Mesendoderm (in vitro differentiated cells): Measurements from ENCODE around the gene TWIST2.

Experiments
- DNase-seq: peaks from one replicate; pipeline ENCODE4 v3.0.0; 2013
- H2AK5ac ChIP-seq: 2 replicates; pipeline ENCODE4 v1.6.1; 2013; ENCODE audit warnings: low read length, inconsistent platforms
- H2BK120ac ChIP-seq: 2 replicates; pipeline ENCODE4 v1.6.1; 2013; ENCODE audit warnings: low read depth, mild to moderate bottlenecking, low read length, moderate library complexity, mixed read lengths
- H2BK15ac ChIP-seq: replicated peaks from 2 replicates; pipeline ENCODE4 v1.6.1; 2013; ENCODE audit warnings: low read depth, mild to moderate bottlenecking, moderate library complexity
- H2BK5ac ChIP-seq: 2 replicates; pipeline ENCODE4 v1.6.1; 2013; ENCODE audit warnings: low read length, inconsistent platforms
- H3K18ac ChIP-seq: 2 replicates; pipeline ENCODE4 v1.6.1; 2013; ENCODE audit warnings: mild to moderate bottlenecking, low read length, mixed read lengths
- H3K23ac ChIP-seq: one replicate; pipeline ENCODE4 v1.6.1; 2013; ENCODE audit warnings: low read length
- H3K27ac ChIP-seq: 2 replicates; pipeline ENCODE4 v1.5.1; 2013; ENCODE audit warnings: low read depth, mild to moderate bottlenecking, inconsistent platforms, low read length, moderate library complexity
- H3K27me3 ChIP-seq: 2 replicates; pipeline ENCODE4 v1.6.1; 2013; ENCODE audit warnings: low read length, control low read depth, mild to moderate bottlenecking, inconsistent platforms; ENCODE audit not compliant: insufficient read depth, poor library complexity
- H3K36me3 ChIP-seq: 2 replicates; pipeline ENCODE4 v1.6.1; 2013; ENCODE audit warnings: low read length, inconsistent platforms; ENCODE audit not compliant: control insufficient read depth, insufficient read depth
- H3K4ac ChIP-seq: one replicate; pipeline ENCODE4 v1.6.1; 2013; ENCODE audit warnings: low read depth, mild to moderate bottlenecking, low read length, moderate library complexity
- H3K4me1 ChIP-seq: 2 replicates; pipeline ENCODE4 v1.6.1; 2013; ENCODE audit warnings: low read depth, low read length, inconsistent platforms; ENCODE audit not compliant: control insufficient read depth
- H3K4me2 ChIP-seq: 2 replicates; pipeline ENCODE4 v1.6.1; 2013; ENCODE audit warnings: low read length
- H3K4me3 ChIP-seq: 2 replicates; pipeline ENCODE4 v1.5.1; 2013; ENCODE audit warnings: mild to moderate bottlenecking, low read length
- H3K56ac ChIP-seq: one replicate; pipeline ENCODE4 v1.6.1; 2013; ENCODE audit warnings: low read length
- H3K79me1 ChIP-seq: 2 replicates; pipeline ENCODE4 v1.6.1; 2013; ENCODE audit warnings: low read length, inconsistent platforms
- H3K79me2 ChIP-seq: 2 replicates; pipeline ENCODE4 v1.6.1; 2013; ENCODE audit warnings: mild to moderate bottlenecking, low read length; ENCODE audit not compliant: control insufficient read depth, insufficient read depth
- H3K9ac ChIP-seq: 2 replicates; pipeline ENCODE4 v1.6.1; 2013; ENCODE audit warnings: low read length, inconsistent platforms
- H4K5ac ChIP-seq: one replicate; pipeline ENCODE4 v1.6.1; 2013; ENCODE audit warnings: low read length
- H4K8ac ChIP-seq: one replicate; pipeline ENCODE4 v1.6.1; 2013; ENCODE audit warnings: low read depth, mild to moderate bottlenecking, control low read depth, low read length, moderate library complexity
- WGBS: extraction: QIAGEN DNeasy Blood & Tissue Kit; methylation state at CpG from one replicate; pipeline ENCODE4 v1.1.7; 2013; ENCODE audit warnings: low lambda C conversion rate, missing lambda C conversion rate; ENCODE audit not compliant: insufficient coverage; ENCODE audit errors: extremely low coverage; 5-methylcytosine and 5-hydroxymethylcytosine counted together

The TWIST2 gene

DNA sequence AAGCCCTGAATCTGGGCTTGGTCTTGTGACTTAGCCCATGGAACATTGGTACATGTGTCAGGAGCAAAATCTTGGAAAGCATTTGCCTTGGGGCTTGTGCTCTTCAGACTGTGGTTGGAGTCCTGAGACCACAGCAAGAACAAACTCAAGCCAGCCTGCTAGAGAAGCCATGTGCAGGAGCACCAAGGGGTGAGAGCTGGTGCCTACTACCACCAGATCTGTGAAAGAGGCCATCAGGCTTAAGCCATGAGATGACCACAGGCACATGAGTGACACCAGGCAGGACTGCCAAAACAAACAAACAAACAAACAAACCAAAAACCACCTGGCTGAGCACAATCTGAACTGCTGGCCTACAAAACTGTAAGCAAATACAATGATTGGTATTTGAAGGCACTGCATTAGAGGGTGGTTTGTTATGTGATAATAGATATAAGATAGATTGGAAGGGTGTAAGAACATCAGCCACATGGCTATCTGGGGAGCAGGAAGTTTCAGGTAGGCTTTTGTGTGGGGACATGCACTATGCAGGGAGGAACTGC is 9.0 kb upstream of the TWIST2 start:
- Histone ChIP-seq H3K18ac (no peak overlapping the region), H2BK15ac (no peak overlapping the region), H3K36me3 (no peaks in the 10 kb centered on the region), H3K79me1 (no peaks in the 10 kb centered on the region), H3K4me2 (no peak overlapping the region), H2AK5ac (no peak overlapping the region), H3K9ac (no peak overlapping the region), H3K27me3 (peaks cover 4% of the 10 kb centered on the region), H3K56ac (no peak overlapping the region), H3K23ac (no peak overlapping the region), H2BK5ac (no peak overlapping the region), H2BK120ac (no peak overlapping the region), H3K4me1 (no peaks in the 10 kb centered on the region), H3K4ac (no peak overlapping the region), H3K27ac (no peak overlapping the region), H3K4me3 (no peak overlapping the region), H4K5ac (no peak overlapping the region), H3K79me2 (no peaks in the 10 kb centered on the region), H4K8ac (no peak overlapping the region)
- DNase-seq = no peak

DNA sequence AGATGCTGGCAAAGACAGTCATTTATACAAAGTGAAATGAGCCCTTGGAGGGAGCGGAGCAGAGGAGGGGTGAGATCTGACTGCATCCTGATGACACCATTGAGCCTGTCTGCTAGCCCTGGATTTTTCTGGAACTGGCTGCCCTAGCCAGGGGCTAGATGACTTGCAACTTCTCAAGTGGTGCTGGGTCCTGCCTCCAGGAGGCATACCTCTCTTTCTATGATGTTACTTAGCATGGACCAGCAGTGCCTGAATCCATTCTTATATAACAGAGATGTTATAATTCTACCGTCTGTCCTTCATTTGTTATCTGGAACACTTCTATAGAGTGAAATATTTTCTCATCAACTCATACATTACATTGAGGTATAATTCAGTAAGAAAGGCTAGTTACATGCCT is 8.5 kb upstream of the TWIST2 start:
- peak; percentile 13 for DNase-seq
- no peak overlapping the region for H3K18ac ChIP-seq
- H3K4ac ChIP-seq = no peak overlapping the region
- H3K9ac ChIP-seq = no peak overlapping the region
- no peak overlapping the region for H4K8ac ChIP-seq
- H3K4me3 ChIP-seq = no peak overlapping the region
- H3K4me2 ChIP-seq = no peak overlapping the region
- no CpG with 5 or more reads among the region's 2 CpGs for WGBS
- no peaks in the 10 kb centered on the region for H3K79me1 ChIP-seq
- no peak overlapping the region for H3K27ac ChIP-seq
- no peak overlapping the region for H2AK5ac ChIP-seq
- no peaks in the 10 kb centered on the region for H3K4me1 ChIP-seq
- peaks cover 8% of the 10 kb centered on the region for H3K27me3 ChIP-seq
- H2BK15ac ChIP-seq = no peak overlapping the region
- no peak overlapping the region for H2BK5ac ChIP-seq
- no peak overlapping the region for H3K56ac ChIP-seq
- no peak overlapping the region for H2BK120ac ChIP-seq
- no peaks in the 10 kb centered on the region for H3K79me2 ChIP-seq
- H3K36me3 ChIP-seq = no peaks in the 10 kb centered on the region
- H3K23ac ChIP-seq = no peak overlapping the region
- H4K5ac ChIP-seq = no peak overlapping the region

DNA sequence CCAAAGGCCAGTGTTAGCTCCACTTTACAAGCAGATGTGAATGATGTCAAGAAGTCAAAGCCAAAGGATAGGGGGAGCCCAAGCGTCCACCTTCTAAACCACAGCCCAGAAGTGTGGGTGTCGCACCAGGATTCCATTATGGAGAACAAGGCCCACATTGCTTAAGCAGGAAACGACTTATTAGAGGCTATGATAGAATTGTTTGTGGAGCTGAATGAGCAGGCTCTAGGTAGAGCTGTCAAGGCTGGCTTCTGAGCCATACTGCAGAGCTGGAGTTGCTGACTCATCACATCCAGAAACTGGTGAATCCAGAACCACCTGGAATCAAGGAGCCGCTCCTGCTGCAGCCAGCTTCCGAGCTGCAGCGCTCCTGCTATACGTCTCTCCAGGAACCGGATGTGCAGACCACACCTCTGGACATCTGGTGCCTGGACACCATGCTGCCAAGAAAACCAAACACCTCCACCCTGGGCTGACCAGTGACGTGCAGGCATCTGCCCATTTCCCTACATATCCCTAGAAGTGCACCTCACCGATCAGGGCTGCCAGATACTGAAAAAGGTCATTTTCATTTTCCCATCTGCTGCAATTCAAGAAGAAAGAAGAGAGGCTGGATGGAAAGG is 6.2 kb upstream of the TWIST2 start:
- no peak overlapping the region for H4K5ac ChIP-seq
- no peak overlapping the region for H4K8ac ChIP-seq
- no peaks in the 10 kb centered on the region for H3K36me3 ChIP-seq
- WGBS = no CpG with 5 or more reads among the region's 10 CpGs
- peaks cover 24% of the 10 kb centered on the region for H3K27me3 ChIP-seq
- H3K4ac ChIP-seq = no peak overlapping the region
- H3K23ac ChIP-seq = no peak overlapping the region
- no peak overlapping the region for H3K9ac ChIP-seq
- DNase-seq = peak; percentile 19
- no peaks in the 10 kb centered on the region for H3K4me1 ChIP-seq
- no peak overlapping the region for H3K27ac ChIP-seq
- no peak overlapping the region for H3K18ac ChIP-seq
- H3K56ac ChIP-seq = no peak overlapping the region
- no peak overlapping the region for H2BK120ac ChIP-seq
- H3K79me1 ChIP-seq = no peaks in the 10 kb centered on the region
- no peaks in the 10 kb centered on the region for H3K79me2 ChIP-seq
- H2BK15ac ChIP-seq = no peak overlapping the region
- H3K4me3 ChIP-seq = no peak overlapping the region
- no peak overlapping the region for H3K4me2 ChIP-seq
- H2BK5ac ChIP-seq = no peak overlapping the region
- no peak overlapping the region for H2AK5ac ChIP-seq

DNA sequence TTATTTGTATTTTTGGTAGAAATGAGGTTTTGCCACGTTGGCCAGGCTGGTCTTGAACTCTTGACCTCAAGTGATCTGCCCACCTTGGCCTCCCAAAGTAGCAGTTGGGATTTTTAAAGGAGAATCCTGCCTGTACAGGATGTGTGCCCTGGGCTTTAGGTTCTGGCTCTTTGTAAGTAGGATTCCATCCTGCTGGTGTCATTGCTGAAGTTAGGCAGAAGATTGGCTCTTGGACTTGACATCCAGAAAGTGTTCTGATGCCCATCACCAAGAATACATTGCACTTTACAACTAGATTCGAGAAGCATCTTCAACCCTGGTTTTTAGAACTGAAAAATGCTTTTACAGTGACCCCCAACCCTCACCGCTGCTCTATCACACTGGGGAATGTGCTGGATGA is 4.4 kb upstream of the TWIST2 start:
- Histone ChIP-seq H3K4me3 (no peak overlapping the region), H3K9ac (no peak overlapping the region), H3K4me1 (no peaks in the 10 kb centered on the region), H3K27me3 (peaks cover 32% of the 10 kb centered on the region), H4K5ac (no peak overlapping the region), H2BK5ac (no peak overlapping the region), H2BK15ac (no peak overlapping the region), H2AK5ac (no peak overlapping the region), H3K18ac (no peak overlapping the region), H3K56ac (no peak overlapping the region), H4K8ac (no peak overlapping the region), H3K36me3 (no peaks in the 10 kb centered on the region), H3K23ac (no peak overlapping the region), H3K27ac (no peak overlapping the region), H3K79me1 (no peaks in the 10 kb centered on the region), H3K79me2 (no peaks in the 10 kb centered on the region), H3K4ac (no peak overlapping the region), H3K4me2 (no peak overlapping the region), H2BK120ac (no peak overlapping the region)
- DNase-seq = no peak
- no CpG with 5 or more reads among the region's 3 CpGs for WGBS

DNA sequence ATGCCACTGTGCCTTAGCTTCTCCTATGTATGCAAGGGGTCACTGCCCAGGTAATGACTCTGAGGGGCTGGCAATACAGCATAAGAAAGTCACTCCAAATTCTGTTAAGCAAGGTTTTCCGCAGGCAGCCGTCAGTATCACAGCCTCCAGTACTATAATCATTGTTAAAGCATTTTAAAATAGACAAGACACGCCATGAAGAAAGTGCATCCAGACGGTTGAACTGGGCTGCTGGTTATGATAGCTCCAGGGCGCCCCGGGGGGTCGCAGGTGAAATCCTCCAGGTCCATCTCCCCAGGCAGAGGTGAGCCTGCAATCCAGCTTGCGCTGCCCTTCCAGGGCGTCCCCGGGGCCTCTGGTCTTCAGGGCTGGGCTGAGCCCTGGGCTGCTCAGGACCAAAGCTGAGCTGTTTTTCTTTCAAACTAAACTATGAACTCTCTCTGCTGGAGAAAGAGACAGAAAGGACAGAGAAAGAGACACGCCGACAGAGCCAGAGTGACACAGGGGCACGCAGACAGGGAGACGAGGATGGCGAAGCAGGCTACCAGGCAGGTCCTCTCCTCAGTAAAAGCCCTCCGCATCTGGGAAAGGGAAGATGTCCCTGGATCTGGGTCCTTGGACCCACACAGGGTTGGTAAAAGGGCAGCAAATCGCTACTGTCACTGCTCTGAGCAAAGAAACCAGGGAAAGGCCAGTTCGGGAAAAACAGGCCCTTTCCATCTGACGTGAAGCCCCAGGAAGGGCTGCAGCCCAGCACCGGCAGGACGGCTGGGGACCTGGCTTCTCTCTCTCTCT is 2.1 kb upstream of the TWIST2 start:
- DNase-seq = peak; percentile 19
- no peak overlapping the region for H2BK120ac ChIP-seq
- H3K79me2 ChIP-seq = no peaks in the 10 kb centered on the region
- no peaks in the 10 kb centered on the region for H3K79me1 ChIP-seq
- H3K36me3 ChIP-seq = no peaks in the 10 kb centered on the region
- H3K27me3 ChIP-seq = peaks cover 49% of the 10 kb centered on the region
- H4K8ac ChIP-seq = no peak overlapping the region
- no peak overlapping the region for H3K4me3 ChIP-seq
- H3K18ac ChIP-seq = no peak overlapping the region
- H3K9ac ChIP-seq = no peak overlapping the region
- H3K23ac ChIP-seq = no peak overlapping the region
- no peak overlapping the region for H2BK5ac ChIP-seq
- no peak overlapping the region for H2AK5ac ChIP-seq
- H2BK15ac ChIP-seq = no peak overlapping the region
- H3K4me1 ChIP-seq = no peaks in the 10 kb centered on the region
- WGBS = no CpG with 5 or more reads among the region's 21 CpGs
- no peak overlapping the region for H3K56ac ChIP-seq
- H3K4me2 ChIP-seq = no peak overlapping the region
- H3K4ac ChIP-seq = no peak overlapping the region
- H4K5ac ChIP-seq = no peak overlapping the region
- no peak overlapping the region for H3K27ac ChIP-seq

DNA sequence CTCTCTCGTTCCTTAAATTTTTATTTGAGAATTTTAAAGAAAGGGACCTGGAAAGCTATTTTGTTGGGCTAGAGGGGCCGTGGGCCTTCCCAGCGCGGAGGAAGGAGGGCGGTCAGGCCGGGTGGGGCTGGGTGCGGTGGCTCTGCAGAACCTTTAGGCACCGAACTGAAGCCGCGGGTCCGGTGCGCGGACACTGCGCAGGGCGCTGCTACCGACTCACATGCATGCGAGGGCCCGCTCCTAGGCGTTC is 1.6 kb upstream of the TWIST2 start:
- no peak overlapping the region for H3K18ac ChIP-seq
- no peak overlapping the region for H2AK5ac ChIP-seq
- peak overlapping the region; percentile 20 for H3K9ac ChIP-seq
- no peaks in the 10 kb centered on the region for H3K79me2 ChIP-seq
- no peak overlapping the region for H2BK120ac ChIP-seq
- peaks cover 51% of the 10 kb centered on the region for H3K27me3 ChIP-seq
- DNase-seq = no peak
- no peak overlapping the region for H4K5ac ChIP-seq
- H3K23ac ChIP-seq = no peak overlapping the region
- no CpG with 5 or more reads among the region's 19 CpGs for WGBS
- H2BK5ac ChIP-seq = no peak overlapping the region
- no peaks in the 10 kb centered on the region for H3K79me1 ChIP-seq
- no peak overlapping the region for H3K4ac ChIP-seq
- no peak overlapping the region for H2BK15ac ChIP-seq
- H3K4me2 ChIP-seq = peak overlapping the region; percentile 43
- H3K27ac ChIP-seq = no peak overlapping the region
- H3K4me3 ChIP-seq = no peak overlapping the region
- H4K8ac ChIP-seq = no peak overlapping the region
- no peaks in the 10 kb centered on the region for H3K36me3 ChIP-seq
- peak overlapping the region; percentile 12 for H3K56ac ChIP-seq
- no peaks in the 10 kb centered on the region for H3K4me1 ChIP-seq
